Measurements from ENCODE around the gene ELAPOR1.

ELAPOR1 gene

DNA sequence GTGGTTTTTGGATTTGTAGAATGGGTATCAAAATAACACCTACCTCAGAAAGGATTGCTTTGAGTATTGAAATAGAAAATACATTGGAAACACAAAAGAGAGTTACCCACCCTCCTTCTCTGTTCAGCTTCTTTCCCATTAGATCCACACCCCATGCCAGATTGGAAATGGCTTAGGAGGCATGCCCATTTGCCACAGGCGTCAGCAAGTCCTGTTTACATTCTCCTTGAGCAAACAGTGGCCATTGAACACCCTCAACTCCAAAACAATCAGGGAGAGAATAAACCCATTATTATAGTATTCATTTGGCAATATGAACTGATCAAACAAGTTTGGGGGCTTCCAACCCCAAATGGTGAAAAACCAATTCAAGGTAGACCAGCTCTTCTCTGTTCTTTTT lies 2.4 kb downstream of the ELAPOR1 start:
- Histone ChIP-seq H3K27ac (ENCODE audit: poor library complexity, severe bottlenecking) (no peak overlapping the region), H3K4me1 (ENCODE audit: insufficient read depth, poor library complexity, severe bottlenecking) (no peaks in the 10 kb centered on the region), H3K9me3 (ENCODE audit: severe bottlenecking) (no peaks in the 10 kb centered on the region), H3K36me3 (ENCODE audit: low read depth) (no peaks in the 10 kb centered on the region), H3K4me3 (ENCODE audit: severe bottlenecking) (no peak overlapping the region), H3K27me3 (ENCODE audit: insufficient read depth, poor library complexity, severe bottlenecking) (peaks cover 37% of the 10 kb centered on the region)
- ATAC-seq (ENCODE audit: low read depth), result no peak
- DNase-seq (ENCODE audit: low spot score), result no peak
- TF ChIP-seq, protein P1, sequence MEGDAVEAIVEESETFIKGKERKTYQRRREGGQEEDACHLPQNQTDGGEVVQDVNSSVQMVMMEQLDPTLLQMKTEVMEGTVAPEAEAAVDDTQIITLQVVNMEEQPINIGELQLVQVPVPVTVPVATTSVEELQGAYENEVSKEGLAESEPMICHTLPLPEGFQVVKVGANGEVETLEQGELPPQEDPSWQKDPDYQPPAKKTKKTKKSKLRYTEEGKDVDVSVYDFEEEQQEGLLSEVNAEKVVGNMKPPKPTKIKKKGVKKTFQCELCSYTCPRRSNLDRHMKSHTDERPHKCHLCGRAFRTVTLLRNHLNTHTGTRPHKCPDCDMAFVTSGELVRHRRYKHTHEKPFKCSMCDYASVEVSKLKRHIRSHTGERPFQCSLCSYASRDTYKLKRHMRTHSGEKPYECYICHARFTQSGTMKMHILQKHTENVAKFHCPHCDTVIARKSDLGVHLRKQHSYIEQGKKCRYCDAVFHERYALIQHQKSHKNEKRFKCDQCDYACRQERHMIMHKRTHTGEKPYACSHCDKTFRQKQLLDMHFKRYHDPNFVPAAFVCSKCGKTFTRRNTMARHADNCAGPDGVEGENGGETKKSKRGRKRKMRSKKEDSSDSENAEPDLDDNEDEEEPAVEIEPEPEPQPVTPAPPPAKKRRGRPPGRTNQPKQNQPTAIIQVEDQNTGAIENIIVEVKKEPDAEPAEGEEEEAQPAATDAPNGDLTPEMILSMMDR (IDR thresholded peaks at IDR 0.05; ENCODE audit: poor library complexity, severe bottlenecking), result no peak

DNA sequence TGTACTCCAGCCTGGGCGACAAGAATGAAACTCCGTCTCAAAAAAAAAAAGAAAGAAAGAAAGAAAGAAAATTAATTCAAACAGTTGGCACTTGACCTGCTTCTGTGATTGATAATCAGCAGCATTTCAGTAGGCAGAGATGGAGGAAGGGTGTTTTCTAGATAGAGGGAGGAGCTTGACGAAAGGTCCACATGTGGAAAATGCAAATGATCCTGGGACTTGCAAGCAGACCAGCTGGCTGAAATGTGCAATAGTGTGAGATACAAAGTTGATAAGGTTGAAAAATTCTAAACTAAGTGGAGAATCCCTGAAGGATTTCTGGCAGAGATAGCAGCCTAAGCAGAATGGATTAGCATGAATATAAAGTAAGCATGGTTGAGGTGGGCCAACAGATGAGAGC lies 4.2 kb downstream of the ELAPOR1 start:
- Histone ChIP-seq H3K4me1 (ENCODE audit: insufficient read depth, poor library complexity, severe bottlenecking) (no peaks in the 10 kb centered on the region), H3K4me3 (ENCODE audit: severe bottlenecking) (no peak overlapping the region), H3K36me3 (ENCODE audit: low read depth) (no peaks in the 10 kb centered on the region), H3K27ac (ENCODE audit: poor library complexity, severe bottlenecking) (no peak overlapping the region), H3K27me3 (ENCODE audit: insufficient read depth, poor library complexity, severe bottlenecking) (peaks cover 23% of the 10 kb centered on the region), H3K9me3 (ENCODE audit: severe bottlenecking) (no peaks in the 10 kb centered on the region)
- ATAC-seq (ENCODE audit: low read depth), result no peak
- TF ChIP-seq, protein P1 (IDR thresholded peaks at IDR 0.05; ENCODE audit: poor library complexity, severe bottlenecking), result no peak
- no peak for DNase-seq (ENCODE audit: low spot score)

DNA sequence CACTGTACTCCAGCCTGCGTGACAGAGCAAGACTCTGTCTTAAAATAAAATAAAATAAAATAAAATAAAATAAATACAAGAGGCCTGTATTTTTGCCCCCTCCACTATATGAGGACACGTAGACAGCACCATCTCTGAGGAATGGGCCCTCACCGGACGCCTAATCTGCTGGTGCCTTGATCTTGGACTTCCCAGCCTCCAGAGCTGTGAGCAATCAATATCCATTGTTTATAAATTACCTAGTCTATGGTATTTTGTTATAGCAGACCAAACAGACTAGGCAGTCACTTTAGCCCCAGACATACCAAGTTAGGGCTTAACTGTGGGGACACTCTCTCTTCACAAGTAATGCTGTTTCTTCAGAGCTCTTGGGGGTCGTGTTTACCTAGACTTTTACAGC lies 6.4 kb downstream of the ELAPOR1 start:
- TF ChIP-seq, protein P1 (IDR thresholded peaks at IDR 0.05; ENCODE audit: poor library complexity, severe bottlenecking), result no peak

DNA sequence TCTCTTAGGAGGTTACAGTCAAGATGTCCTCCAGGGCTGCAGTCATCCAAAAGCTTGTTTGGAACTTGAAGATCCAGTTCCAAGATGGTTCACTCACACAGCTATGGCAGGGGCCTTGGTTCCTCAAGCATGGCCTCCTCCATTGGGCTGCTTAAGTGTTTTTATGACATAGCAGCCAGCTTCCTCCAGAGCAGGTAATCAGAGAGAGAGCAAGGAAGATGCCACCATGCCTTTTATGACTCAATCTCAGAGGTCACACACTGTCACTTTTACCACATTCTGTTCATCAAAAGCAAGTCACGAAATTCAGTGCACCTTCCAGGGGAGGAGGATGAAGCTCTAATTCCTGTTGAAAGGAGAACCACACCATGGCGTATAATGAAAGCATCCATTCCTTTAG lies 17.1 kb downstream of the ELAPOR1 start:
- ATAC-seq (ENCODE audit: low read depth), result no peak
- Histone ChIP-seq H3K4me1 (ENCODE audit: insufficient read depth, poor library complexity, severe bottlenecking) (no peaks in the 10 kb centered on the region), H3K9me3 (ENCODE audit: severe bottlenecking) (no peaks in the 10 kb centered on the region), H3K4me3 (ENCODE audit: severe bottlenecking) (no peak overlapping the region), H3K27me3 (ENCODE audit: insufficient read depth, poor library complexity, severe bottlenecking) (no peaks in the 10 kb centered on the region), H3K27ac (ENCODE audit: poor library complexity, severe bottlenecking) (no peak overlapping the region), H3K36me3 (ENCODE audit: low read depth) (no peaks in the 10 kb centered on the region)
- no peak for DNase-seq (ENCODE audit: low spot score)
- TF ChIP-seq, protein P1 (IDR thresholded peaks at IDR 0.05; ENCODE audit: poor library complexity, severe bottlenecking), result no peak

More for the DNA sequence above, 6.4 kb downstream of the ELAPOR1 start:
- no peak for ATAC-seq (ENCODE audit: low read depth)
- no peak overlapping the region for H3K4me3 ChIP-seq (ENCODE audit: severe bottlenecking)
- no peaks in the 10 kb centered on the region for H3K36me3 ChIP-seq (ENCODE audit: low read depth)
- no peaks in the 10 kb centered on the region for H3K4me1 ChIP-seq (ENCODE audit: insufficient read depth, poor library complexity, severe bottlenecking)
- H3K9me3 ChIP-seq (ENCODE audit: severe bottlenecking), result no peaks in the 10 kb centered on the region
- peaks cover 2% of the 10 kb centered on the region for H3K27me3 ChIP-seq (ENCODE audit: insufficient read depth, poor library complexity, severe bottlenecking)
- no peak overlapping the region for H3K27ac ChIP-seq (ENCODE audit: poor library complexity, severe bottlenecking)
- no peak for DNase-seq (ENCODE audit: low spot score)

DNA sequence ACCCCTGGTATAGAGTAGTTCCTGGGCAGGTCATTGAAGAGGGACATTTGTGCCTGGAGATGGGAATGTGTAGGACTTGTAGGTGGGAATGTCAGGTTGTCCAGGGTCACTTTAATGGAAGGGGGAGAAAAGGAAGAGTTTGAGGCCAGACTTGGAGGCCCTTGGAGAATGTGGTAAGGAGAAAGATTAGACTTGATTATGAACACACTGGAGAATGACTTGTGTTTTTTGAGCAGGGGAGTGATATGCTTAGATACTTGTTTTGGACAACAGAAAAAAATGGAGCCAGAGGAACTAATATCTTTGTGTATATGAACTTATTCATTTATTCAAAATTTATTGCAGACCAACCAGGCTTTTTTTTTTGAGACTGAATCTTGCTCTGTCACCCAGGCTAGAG lies 17.9 kb downstream of the ELAPOR1 start:
- no peak for DNase-seq (ENCODE audit: low spot score)
- ATAC-seq (ENCODE audit: low read depth), result no peak
- TF ChIP-seq, protein P1 (IDR thresholded peaks at IDR 0.05; ENCODE audit: poor library complexity, severe bottlenecking), result no peak

More for the DNA sequence above, 17.9 kb downstream of the ELAPOR1 start:
- Histone ChIP-seq H3K4me3 (ENCODE audit: severe bottlenecking) (no peak overlapping the region), H3K9me3 (ENCODE audit: severe bottlenecking) (no peaks in the 10 kb centered on the region), H3K27me3 (ENCODE audit: insufficient read depth, poor library complexity, severe bottlenecking) (no peaks in the 10 kb centered on the region), H3K4me1 (ENCODE audit: insufficient read depth, poor library complexity, severe bottlenecking) (no peaks in the 10 kb centered on the region), H3K36me3 (ENCODE audit: low read depth) (no peaks in the 10 kb centered on the region), H3K27ac (ENCODE audit: poor library complexity, severe bottlenecking) (no peak overlapping the region)

All from RWPE2 (cell line).